HUES6 (cell line): ENCODE data around the gene S100A16.

Experiments
- H3K27ac ChIP-seq: 2 replicates; pipeline ENCODE4 v1.7.0; 2013; ENCODE audit warnings: low read depth, mild to moderate bottlenecking, low read length, inconsistent platforms
- H3K27me3 ChIP-seq: 2 replicates; pipeline ENCODE4 v1.6.1; 2013; ENCODE audit warnings: low read length; ENCODE audit not compliant: control insufficient read depth, insufficient read depth
- H3K36me3 ChIP-seq: 2 replicates; pipeline ENCODE4 v1.6.1; 2013; ENCODE audit warnings: low read length; ENCODE audit not compliant: control insufficient read depth, insufficient read depth
- H3K4me1 ChIP-seq: 2 replicates; pipeline ENCODE4 v1.6.1; 2013; ENCODE audit warnings: low read length; ENCODE audit not compliant: control insufficient read depth, insufficient read depth
- H3K4me3 ChIP-seq: 2 replicates; pipeline ENCODE4 v1.5.1; 2013; ENCODE audit warnings: low read depth, low read length
- H3K9ac ChIP-seq: one replicate; pipeline ENCODE4 v1.6.1; 2013; ENCODE audit warnings: mild to moderate bottlenecking, low read length
- H3K9me3 ChIP-seq: 2 replicates; pipeline ENCODE4 v1.6.1; 2013; ENCODE audit warnings: low read depth, low read length; ENCODE audit not compliant: control insufficient read depth, insufficient read depth

S100A16 gene

DNA sequence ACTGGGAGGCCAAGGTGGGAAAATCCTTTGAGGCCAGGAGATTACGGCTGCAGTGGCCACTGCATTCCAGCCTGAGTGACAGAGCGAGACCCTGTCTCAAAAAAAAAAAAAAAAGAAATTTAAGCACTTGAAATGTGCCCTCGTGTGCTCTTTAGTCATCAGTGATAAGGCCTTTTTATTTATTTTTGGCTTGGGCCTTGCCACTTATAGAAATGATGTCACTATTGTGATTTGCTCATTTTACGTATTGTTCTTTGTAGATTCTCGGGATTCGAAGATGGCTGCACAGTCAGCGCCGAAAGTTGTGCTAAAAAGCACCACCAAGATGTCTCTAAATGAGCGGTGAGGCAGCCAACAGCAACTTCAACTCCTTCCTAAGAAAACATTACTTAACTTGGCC lies 23.4 kb upstream of the S100A16 start:
- H3K9ac ChIP-seq = no peak overlapping the region
- 0 out of 2 replicates have a peak, but pooled peaks cover 4% of the 10 kb centered on the region for H3K4me1 ChIP-seq
- no peak overlapping the region for H3K27ac ChIP-seq
- no peaks in the 10 kb centered on the region for H3K27me3 ChIP-seq
- peaks cover 59% of the 10 kb centered on the region for H3K36me3 ChIP-seq
- no peak overlapping the region for H3K4me3 ChIP-seq
- no peaks in the 10 kb centered on the region for H3K9me3 ChIP-seq

DNA sequence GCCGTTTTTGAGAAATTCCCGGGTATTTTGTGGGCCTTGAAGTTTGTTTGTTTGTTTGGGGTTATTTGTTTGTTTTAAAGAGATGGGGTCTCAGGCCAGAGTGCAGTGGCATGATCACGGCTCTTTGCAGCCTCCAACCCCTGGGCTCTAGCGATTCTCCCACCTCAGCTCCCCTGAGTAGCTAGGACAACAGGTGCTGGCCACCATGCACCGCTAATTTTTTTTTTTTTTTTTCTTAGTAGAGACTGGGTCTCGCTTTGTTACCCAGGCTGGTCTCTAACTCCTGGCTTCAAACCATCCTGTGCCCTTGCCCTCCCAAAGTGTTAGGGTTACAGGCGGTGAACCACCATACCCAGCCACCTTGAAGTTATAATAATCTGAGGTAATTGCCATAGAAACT lies 22.9 kb upstream of the S100A16 start:
- Histone ChIP-seq H3K27ac (no peak overlapping the region), H3K4me3 (0 out of 2 replicates have a peak overlapping the region, but pooled peaks have one; percentile 81), H3K4me1 (0 out of 2 replicates have a peak, but pooled peaks cover 4% of the 10 kb centered on the region), H3K27me3 (no peaks in the 10 kb centered on the region), H3K9ac (no peak overlapping the region), H3K36me3 (peaks cover 55% of the 10 kb centered on the region), H3K9me3 (no peaks in the 10 kb centered on the region)

GRCh38 chr1:153633754-153634665 lies 21.1 kb upstream of the S100A16 start, which contains the start of gene CHTOP:
TSS of gene CHTOP (plus strand) at chr1:153634066. CDS start at chr1:153636589, 2,523 bp downstream.
- H3K27ac ChIP-seq = peak within 1 kb of the TSS; percentile 97
- peaks cover 18% of the 10 kb centered on the region; the same call in 1 of the 2 replicates for H3K4me1 ChIP-seq
- no peaks in the 10 kb centered on the region for H3K9me3 ChIP-seq
- H3K27me3 ChIP-seq = no peaks in the 10 kb centered on the region
- H3K4me3 ChIP-seq = peak within 1 kb of the TSS; percentile 81
- H3K9ac ChIP-seq = peak within 1 kb of the TSS; percentile 99
- peaks cover 36% of the 10 kb centered on the region for H3K36me3 ChIP-seq

DNA sequence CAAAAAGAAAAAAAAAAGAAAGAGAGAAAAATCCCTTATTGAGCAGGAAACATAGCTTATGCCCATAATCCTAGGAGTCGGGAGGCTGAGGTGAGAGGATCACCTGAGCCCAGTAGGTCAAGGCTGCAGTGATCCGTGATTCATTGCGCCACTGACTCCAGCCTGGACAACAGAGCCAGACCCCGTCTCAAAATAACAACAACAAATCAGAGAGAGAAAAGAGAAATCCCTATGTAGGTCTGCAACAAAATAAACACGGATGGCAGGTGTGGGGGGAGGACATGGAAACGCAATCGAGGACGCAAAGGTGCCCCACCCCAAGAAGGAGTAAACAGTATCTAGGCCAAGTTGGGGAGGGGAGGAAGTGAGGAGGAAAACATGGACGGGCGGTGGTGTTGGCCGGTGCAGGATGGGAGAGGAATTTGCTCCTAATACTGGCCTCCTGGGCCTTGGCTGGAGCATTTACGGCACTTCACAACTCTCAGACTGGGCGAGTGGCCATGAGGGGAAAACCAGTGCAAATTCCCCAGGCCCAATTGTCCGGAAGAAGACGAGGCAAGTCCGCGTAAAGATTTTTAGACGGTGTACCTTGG lies 20.3 kb upstream of the S100A16 start:
- H3K4me1 ChIP-seq = peaks cover 25% of the 10 kb centered on the region
- peak overlapping the region; percentile 81 for H3K4me3 ChIP-seq
- H3K9ac ChIP-seq = peak overlapping the region; percentile 5
- no peak overlapping the region for H3K27ac ChIP-seq
- H3K36me3 ChIP-seq = peaks cover 28% of the 10 kb centered on the region
- H3K27me3 ChIP-seq = no peaks in the 10 kb centered on the region
- no peaks in the 10 kb centered on the region for H3K9me3 ChIP-seq

DNA sequence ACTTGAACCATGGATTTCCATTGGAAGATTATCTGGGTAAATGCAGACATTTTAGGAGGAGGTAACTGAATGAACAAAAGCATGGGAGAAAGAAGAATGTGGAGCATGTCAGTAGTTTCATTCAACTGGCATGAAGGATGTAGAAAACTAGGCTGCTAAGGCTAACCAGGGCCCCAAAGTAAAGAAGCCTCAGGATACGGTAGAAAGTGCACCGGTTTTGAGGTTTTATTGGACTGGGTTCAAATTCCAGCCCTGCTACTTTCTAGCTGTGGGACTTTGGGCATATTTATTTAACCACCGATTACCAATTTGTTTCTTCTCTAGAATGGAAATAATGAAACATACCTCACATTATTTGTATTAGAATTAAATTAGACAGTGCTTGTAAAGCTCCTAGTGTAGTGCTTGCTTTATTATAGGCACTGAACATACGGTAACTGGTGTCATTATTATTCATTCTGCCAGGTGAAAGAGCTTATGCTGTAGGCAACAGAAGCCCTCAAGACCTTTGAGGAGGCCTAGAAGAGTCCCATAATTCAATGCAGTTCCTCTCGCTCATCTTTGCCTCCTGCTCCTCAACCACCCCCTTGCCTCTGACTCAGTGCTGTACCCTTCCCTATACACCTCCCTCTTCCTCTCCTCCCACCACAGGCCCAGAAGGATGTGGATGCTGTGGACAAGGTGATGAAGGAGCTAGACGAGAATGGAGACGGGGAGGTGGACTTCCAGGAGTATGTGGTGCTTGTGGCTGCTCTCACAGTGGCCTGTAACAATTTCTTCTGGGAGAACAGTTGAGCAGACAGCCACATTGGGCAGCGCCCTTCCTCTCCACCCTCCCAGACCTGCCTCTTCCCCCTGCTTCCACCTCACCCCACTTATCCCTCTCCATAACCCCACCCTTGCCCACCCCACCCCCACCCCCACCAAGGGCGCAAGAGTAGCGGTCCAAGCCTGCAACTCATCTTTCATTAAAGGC lies 18.4 kb upstream of the S100A16 start:
- no peak overlapping the region for H3K27ac ChIP-seq

GRCh38 chr1:153630384-153630783 lies 17.4 kb upstream of the S100A16 start:
- no peak overlapping the region for H3K9ac ChIP-seq
- H3K9me3 ChIP-seq = no peaks in the 10 kb centered on the region
- H3K27me3 ChIP-seq = 0 out of 2 replicates have a peak, but pooled peaks cover 3% of the 10 kb centered on the region
- 0 out of 2 replicates have a peak, but pooled peaks cover 2% of the 10 kb centered on the region for H3K36me3 ChIP-seq
- no peak overlapping the region for H3K4me3 ChIP-seq
- no peak overlapping the region for H3K27ac ChIP-seq
- peaks cover 40% of the 10 kb centered on the region for H3K4me1 ChIP-seq

More for the DNA sequence above, 18.4 kb upstream of the S100A16 start:
- peaks cover 37% of the 10 kb centered on the region for H3K4me1 ChIP-seq
- H3K27me3 ChIP-seq = 0 out of 2 replicates have a peak, but pooled peaks cover 3% of the 10 kb centered on the region
- H3K9me3 ChIP-seq = no peaks in the 10 kb centered on the region
- no peak overlapping the region for H3K9ac ChIP-seq
- H3K36me3 ChIP-seq = peaks cover 9% of the 10 kb centered on the region
- no peak overlapping the region for H3K4me3 ChIP-seq

GRCh38 chr1:153629971-153630370 lies 17.0 kb upstream of the S100A16 start:
- no peaks in the 10 kb centered on the region for H3K9me3 ChIP-seq
- H3K9ac ChIP-seq = peak overlapping the region; percentile 30
- 0 out of 2 replicates have a peak, but pooled peaks cover 3% of the 10 kb centered on the region for H3K27me3 ChIP-seq
- no peak overlapping the region for H3K27ac ChIP-seq
- no peak overlapping the region for H3K4me3 ChIP-seq
- peaks cover 40% of the 10 kb centered on the region for H3K4me1 ChIP-seq
- 0 out of 2 replicates have a peak, but pooled peaks cover 5% of the 10 kb centered on the region for H3K36me3 ChIP-seq

DNA sequence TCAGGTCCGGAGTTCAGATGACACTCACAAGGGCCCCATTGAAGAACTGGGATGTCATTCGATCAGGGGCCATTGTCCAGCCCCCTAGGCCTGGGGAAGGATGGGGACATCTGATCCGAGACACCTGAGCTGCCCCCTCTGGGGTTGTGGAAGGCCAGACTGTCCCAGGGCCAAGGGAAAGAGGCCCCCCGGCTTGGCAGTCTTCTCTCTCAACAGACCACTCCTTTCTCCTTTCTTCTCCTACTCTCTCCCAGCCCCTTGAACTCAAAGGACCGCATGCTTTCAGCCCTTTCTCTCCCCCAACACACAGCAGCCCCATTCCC lies 16.4 kb upstream of the S100A16 start:
- Histone ChIP-seq H3K36me3 (0 out of 2 replicates have a peak, but pooled peaks cover 6% of the 10 kb centered on the region), H3K9me3 (no peaks in the 10 kb centered on the region), H3K27ac (no peak overlapping the region), H3K4me3 (no peak overlapping the region), H3K27me3 (0 out of 2 replicates have a peak, but pooled peaks cover 3% of the 10 kb centered on the region), H3K9ac (no peak overlapping the region), H3K4me1 (peaks cover 40% of the 10 kb centered on the region)

GRCh38 chr1:153628638-153629342 lies 15.9 kb upstream of the S100A16 start:
- H3K4me3 ChIP-seq = no peak overlapping the region
- 0 out of 2 replicates have a peak, but pooled peaks cover 3% of the 10 kb centered on the region for H3K27me3 ChIP-seq
- peaks cover 45% of the 10 kb centered on the region for H3K4me1 ChIP-seq
- H3K9me3 ChIP-seq = no peaks in the 10 kb centered on the region
- no peak overlapping the region for H3K9ac ChIP-seq
- 0 out of 2 replicates have a peak, but pooled peaks cover 6% of the 10 kb centered on the region for H3K36me3 ChIP-seq
- H3K27ac ChIP-seq = no peak overlapping the region
